ENCODE data around the gene CNTN4. TPM values are rescaled to one million over a fixed set of nuclear protein-coding genes. Genes with fewer than 3 reads are reported as not detected.
A peak's percentile ranks its signal among the peaks of the same experiment; 100 is the strongest.

The CNTN4 gene
- total RNA-seq, 1 experiment from 2014 or later, result 5.7 TPM

DNA sequence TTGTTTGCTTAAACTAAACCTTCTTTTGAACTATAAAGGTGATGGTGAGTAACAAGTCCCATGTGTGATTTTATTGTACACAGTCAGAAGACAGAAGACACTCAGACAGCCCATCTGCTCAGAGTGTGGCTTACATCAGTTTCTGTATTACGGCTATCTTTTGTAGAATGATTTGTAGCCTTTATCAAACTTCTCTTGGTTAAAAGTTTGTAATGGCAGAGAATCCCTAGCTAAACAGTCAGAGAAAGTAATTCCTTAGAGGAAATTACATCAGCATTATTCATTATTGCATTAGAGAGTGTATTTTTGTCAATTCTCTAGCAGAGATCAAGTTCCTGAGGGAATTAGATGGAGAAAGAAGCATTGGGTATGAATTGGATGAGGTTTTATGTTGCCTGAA lies 500.8 kb downstream of the CNTN4 start:
- Histone ChIP-seq H3K27ac (ENCODE audit: low read depth, low read length, poor library complexity, severe bottlenecking) (no peak overlapping the region), H3K4me3 (ENCODE audit: low read depth, low read length, poor library complexity, severe bottlenecking) (no peak overlapping the region), H3K36me3 (ENCODE audit: insufficient read depth, low read length, poor library complexity, severe bottlenecking) (no peaks in the 10 kb centered on the region), H3K27me3 (replicated peaks; ENCODE audit: insufficient read depth, low read depth, low read length, poor library complexity) (no peaks in the 10 kb centered on the region), H3K4me1 (ENCODE audit: insufficient read depth, low read length, poor library complexity, severe bottlenecking) (no peaks in the 10 kb centered on the region), H3K9me3 (ENCODE audit: low read depth, low read length, poor library complexity, severe bottlenecking) (no peaks in the 10 kb centered on the region)
- no peak for TF ChIP-seq EZH2 (IDR thresholded peaks at IDR 0.05; ENCODE audit: borderline replicate concordance, low read depth, low read length, poor library complexity, severe bottlenecking)
- TF ChIP-seq, protein P1, sequence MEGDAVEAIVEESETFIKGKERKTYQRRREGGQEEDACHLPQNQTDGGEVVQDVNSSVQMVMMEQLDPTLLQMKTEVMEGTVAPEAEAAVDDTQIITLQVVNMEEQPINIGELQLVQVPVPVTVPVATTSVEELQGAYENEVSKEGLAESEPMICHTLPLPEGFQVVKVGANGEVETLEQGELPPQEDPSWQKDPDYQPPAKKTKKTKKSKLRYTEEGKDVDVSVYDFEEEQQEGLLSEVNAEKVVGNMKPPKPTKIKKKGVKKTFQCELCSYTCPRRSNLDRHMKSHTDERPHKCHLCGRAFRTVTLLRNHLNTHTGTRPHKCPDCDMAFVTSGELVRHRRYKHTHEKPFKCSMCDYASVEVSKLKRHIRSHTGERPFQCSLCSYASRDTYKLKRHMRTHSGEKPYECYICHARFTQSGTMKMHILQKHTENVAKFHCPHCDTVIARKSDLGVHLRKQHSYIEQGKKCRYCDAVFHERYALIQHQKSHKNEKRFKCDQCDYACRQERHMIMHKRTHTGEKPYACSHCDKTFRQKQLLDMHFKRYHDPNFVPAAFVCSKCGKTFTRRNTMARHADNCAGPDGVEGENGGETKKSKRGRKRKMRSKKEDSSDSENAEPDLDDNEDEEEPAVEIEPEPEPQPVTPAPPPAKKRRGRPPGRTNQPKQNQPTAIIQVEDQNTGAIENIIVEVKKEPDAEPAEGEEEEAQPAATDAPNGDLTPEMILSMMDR (conservative IDR thresholded peaks at IDR 0.05; ENCODE audit: low read depth, low read length), result no peak
- no TSS peak for BruUV-seq (replicated peaks)
- peak; percentile 10 for DNase-seq (ENCODE audit: low spot score)
- CTCF ChIA-PET, result no interaction called here
- POLR2A ChIA-PET (ENCODE audit: low non-redundant PET), result no interaction called here
- intact Hi-C loops (cut with micrococcal nuclease; ENCODE audit: unreplicated experiment), result no loop called here

DNA sequence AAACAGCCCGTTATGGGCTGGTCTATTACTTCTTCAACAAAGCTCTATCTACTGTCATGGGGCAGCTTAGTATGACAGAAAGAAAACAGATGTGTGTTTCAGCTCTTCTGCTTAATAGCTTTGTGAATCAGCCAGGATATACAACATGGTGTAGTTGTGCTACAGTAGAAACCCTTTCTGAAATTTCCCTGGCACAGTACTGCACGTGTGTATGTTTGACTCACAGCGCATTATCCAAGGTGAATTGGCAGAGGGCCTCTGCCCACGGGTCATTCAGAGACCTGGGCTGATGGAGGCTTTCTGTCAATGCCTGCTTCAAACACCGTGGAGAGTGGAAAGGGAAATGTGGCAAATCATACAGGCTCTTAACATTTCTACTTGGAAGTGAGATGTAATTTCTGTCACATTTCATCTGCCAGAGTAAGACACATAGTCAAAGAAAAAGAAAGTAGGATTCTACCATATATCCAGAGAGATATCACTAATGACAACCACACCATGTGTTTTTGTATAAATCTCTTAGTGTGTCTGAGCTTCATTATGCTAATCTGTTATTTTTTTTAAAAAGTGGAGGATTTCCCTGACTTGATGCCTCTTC lies 505.1 kb downstream of the CNTN4 start:
- intact Hi-C loops (cut with micrococcal nuclease; ENCODE audit: unreplicated experiment), result no loop called here
- H3K4me3 ChIP-seq (ENCODE audit: low read depth, low read length, poor library complexity, severe bottlenecking), result no peak overlapping the region
- no peaks in the 10 kb centered on the region for H3K4me1 ChIP-seq (ENCODE audit: insufficient read depth, low read length, poor library complexity, severe bottlenecking)
- POLR2A ChIA-PET (ENCODE audit: low non-redundant PET), result interaction anchor here (0.6 kb wide), 1 partner anchor 27 kb away, joined by 3 read pairs; no protein-coding TSS in a partner anchor
- H3K27me3 ChIP-seq (replicated peaks; ENCODE audit: insufficient read depth, low read depth, low read length, poor library complexity), result no peaks in the 10 kb centered on the region
- TF ChIP-seq EZH2 (IDR thresholded peaks at IDR 0.05; ENCODE audit: borderline replicate concordance, low read depth, low read length, poor library complexity, severe bottlenecking), result no peak
- TF ChIP-seq, protein P1 (conservative IDR thresholded peaks at IDR 0.05; ENCODE audit: low read depth, low read length), result no peak
- H3K9me3 ChIP-seq (ENCODE audit: low read depth, low read length, poor library complexity, severe bottlenecking), result no peaks in the 10 kb centered on the region
- no TSS peak for BruUV-seq (replicated peaks)
- no peak overlapping the region for H3K27ac ChIP-seq (ENCODE audit: low read depth, low read length, poor library complexity, severe bottlenecking)
- CTCF ChIA-PET, result no interaction called here
- no peak for DNase-seq (ENCODE audit: low spot score)
- no peaks in the 10 kb centered on the region for H3K36me3 ChIP-seq (ENCODE audit: insufficient read depth, low read length, poor library complexity, severe bottlenecking)

DNA sequence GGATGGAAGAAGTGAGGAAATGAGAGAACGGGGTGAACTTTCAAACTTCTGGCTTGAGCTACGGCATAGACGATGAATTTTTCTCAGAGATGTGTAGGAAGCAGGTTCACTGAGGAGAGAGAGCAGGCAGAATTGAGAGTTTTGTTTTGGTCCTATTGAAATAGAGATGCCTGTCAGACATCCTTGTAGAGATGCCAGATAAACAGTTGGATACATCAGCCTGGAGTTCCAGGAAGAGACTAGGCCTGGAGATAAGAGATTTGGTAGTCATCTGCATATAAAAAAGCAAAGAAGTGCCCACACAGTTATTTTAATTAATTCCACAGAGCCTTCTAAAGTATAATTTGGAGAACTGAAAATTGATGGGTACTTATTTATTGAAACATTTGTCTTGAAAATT lies 515.9 kb downstream of the CNTN4 start:
- H3K27me3 ChIP-seq (replicated peaks; ENCODE audit: insufficient read depth, low read depth, low read length, poor library complexity), result no peaks in the 10 kb centered on the region

More for the DNA sequence above, 515.9 kb downstream of the CNTN4 start:
- no peak overlapping the region for H3K4me3 ChIP-seq (ENCODE audit: low read depth, low read length, poor library complexity, severe bottlenecking)
- POLR2A ChIA-PET (ENCODE audit: low non-redundant PET), result no interaction called here
- no TSS peak for BruUV-seq (replicated peaks)
- intact Hi-C loops (cut with micrococcal nuclease; ENCODE audit: unreplicated experiment), result no loop called here
- TF ChIP-seq EZH2 (IDR thresholded peaks at IDR 0.05; ENCODE audit: borderline replicate concordance, low read depth, low read length, poor library complexity, severe bottlenecking), result no peak
- TF ChIP-seq, protein P1 (conservative IDR thresholded peaks at IDR 0.05; ENCODE audit: low read depth, low read length), result no peak
- no peak overlapping the region for H3K27ac ChIP-seq (ENCODE audit: low read depth, low read length, poor library complexity, severe bottlenecking)
- H3K4me1 ChIP-seq (ENCODE audit: insufficient read depth, low read length, poor library complexity, severe bottlenecking), result no peaks in the 10 kb centered on the region
- CTCF ChIA-PET, result no interaction called here
- DNase-seq (ENCODE audit: low spot score), result no peak
- no peaks in the 10 kb centered on the region for H3K36me3 ChIP-seq (ENCODE audit: insufficient read depth, low read length, poor library complexity, severe bottlenecking)
- no peaks in the 10 kb centered on the region for H3K9me3 ChIP-seq (ENCODE audit: low read depth, low read length, poor library complexity, severe bottlenecking)

All from A673 (cell line).